NCI-H69 (cell line): ENCODE data around the gene KDM8.
A peak's percentile ranks its signal among the peaks of the same experiment; 100 is the strongest.

Experiments used
- DNase-seq: peaks from one replicate; lab custom pipeline; 2025; lab: John Stamatoyannopoulos, UW

Gene KDM8

GRCh38 chr16:27230562-27231001 lies 27.3 kb downstream of the KDM8 start:
- DNase-seq: no peak

DNA sequence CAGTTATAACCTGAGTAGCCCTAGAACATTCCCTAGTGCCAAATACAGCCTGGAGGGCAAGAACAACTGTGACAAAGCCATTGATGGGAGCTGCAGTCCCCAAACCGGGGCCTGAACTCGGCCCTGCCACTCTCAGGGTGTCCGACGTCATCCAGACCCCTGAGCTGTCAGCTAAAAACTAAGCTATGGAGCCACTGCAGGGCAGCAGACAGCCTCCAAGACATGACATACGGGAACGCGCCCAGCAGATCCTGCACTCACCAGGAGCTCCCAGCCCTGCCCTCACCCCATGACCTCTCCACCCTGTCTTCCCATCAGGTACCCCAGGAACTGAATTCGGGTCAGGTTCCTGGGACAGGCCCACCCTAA lies 28.4 kb downstream of the KDM8 start:
- no peak for DNase-seq

- no peak for DNase-seq
Measured at GRCh38 chr16:27232061-27232900, 29.0 kb downstream of the KDM8 start.

- DNase-seq: no peak
Measured at GRCh38 chr16:27232901-27233625, 29.7 kb downstream of the KDM8 start.

DNA sequence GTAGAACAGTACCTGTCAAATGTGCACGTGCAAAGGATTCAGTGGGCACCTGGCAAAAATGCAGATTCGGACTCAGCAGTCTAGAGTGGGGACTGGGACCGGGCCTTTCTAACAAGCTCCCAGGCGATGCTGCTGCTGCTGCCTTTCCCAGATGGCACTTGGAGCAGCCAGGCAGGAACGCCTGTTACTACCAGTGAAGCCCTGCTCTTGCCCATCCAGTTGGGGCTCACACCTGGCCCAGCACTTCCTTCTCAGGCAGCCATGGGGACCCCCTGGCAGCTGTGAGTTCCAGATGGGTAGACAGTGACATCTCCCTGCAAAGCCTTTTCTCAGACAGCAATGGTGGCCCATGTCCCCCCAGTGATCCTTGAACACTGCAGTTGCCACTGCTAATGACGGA lies 30.4 kb downstream of the KDM8 start:
- no peak for DNase-seq

- no peak for DNase-seq
Measured at GRCh38 chr16:27234171-27234570, 30.8 kb downstream of the KDM8 start.

- peak; percentile 45 for DNase-seq
Measured at GRCh38 chr16:27234603-27235002, 31.3 kb downstream of the KDM8 start.

DNA sequence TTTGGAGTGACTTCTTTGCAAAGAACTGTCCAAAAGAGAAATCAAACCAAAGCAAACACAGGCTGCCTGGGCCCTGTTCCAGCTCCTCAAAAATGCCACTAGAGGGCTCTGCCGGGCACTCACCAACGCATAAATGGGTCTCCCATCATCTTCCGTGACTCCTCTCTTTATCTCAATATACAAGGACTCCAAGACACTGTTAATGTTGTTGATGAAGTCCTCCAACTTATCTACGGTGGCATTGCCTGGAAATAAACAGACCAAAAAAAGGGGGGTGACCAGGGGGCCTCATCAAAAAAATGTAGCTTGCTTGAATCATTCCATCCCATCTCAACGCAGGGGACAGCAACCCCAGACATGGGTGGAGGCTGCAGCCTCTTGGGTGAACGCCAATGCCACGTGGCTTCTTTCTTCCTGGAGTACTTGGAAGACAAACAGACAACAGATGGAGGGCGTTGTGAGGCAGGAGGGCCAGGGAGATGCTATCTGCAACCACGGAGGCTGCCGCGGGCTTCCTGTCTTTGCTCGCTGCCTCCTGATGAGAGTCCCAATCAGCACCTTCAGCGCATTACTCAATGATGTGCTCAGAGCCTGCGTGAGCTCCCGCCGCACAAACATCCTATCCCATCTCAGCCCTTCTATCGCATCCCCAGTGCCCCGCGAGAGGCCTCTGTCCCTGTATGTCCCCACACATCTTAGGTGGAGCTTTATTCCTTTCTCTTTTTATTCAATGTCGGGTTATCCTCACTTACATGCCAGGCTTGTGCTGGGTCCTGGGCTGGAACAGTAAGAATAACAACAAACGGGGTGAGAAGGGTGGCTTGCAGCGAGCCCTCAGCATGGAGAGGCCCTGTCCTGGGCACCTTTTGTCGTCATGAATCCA lies 32.0 kb downstream of the KDM8 start:
- DNase-seq: peak; percentile 97

- no peak for DNase-seq
Measured at GRCh38 chr16:27235938-27236245, 32.6 kb downstream of the KDM8 start.

GRCh38 chr16:27236635-27237218 lies 33.4 kb downstream of the KDM8 start:
- no peak for DNase-seq

DNA sequence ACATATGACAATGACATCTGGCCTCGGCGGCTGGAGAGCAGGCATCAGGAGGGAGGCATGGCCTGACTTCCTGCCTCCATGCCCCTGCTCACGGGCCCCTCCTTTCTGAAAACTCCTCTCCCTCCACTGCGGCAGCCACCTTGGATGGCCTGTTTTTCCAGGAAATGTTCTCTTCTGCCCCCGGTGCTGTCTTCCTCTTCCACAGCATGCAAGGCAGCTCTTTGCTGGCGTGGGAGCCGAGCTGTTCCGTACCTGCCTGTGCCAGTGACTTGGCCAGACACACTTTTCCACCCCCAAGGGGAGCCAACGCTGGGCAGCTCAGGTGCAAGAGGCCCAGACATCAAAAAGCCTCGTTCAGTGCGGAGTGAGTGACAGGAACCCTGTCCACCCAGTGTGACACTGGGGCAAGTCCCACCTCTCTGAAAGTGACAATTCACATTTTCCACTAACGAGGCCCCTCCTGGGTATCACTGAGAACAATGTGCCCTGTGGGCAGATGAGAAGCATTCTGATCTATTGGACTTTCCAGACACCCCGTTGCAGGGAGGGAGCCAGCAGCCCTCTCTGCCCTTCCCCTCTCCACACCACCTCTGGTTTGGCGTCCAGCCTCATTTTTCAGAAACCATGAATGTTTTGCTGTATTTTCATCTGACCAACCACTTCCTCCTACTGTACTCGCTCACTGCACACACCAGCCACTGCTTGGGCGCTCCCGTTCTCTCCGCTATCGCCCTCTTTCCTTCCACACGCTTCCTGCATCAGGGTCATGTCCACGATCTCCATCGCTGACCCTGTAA lies 34.1 kb downstream of the KDM8 start:
- DNase-seq: peak; percentile 27

DNA sequence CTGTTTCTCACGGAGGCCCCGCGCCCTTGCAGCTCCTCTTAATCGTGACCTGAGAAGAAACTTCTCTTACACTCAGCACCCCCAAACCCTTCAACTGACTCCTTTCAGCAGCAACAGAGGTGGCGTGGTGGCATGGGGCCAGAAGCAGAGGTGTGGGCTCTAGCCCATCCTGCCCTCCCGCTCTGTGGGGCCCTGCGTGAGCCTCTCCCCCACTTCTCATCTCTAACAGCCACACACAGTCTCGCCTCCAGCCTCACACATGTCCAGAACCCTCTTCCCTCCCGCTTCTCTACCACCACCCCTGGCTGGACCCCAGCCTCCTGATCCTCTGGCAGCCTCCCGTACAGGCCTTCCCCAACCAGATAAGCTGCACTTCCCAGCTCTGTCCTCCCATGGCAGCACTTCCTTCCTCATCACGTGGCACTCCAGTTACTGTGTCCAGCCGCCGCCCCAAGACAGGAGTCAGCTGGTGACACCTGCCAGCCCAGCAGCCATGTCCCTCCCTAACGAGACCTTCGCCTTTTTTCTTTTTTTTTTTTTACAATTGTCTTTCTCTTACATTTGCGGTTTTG lies 34.8 kb downstream of the KDM8 start:
- peak; percentile 10 for DNase-seq

GRCh38 chr16:27238591-27238990 lies 35.3 kb downstream of the KDM8 start:
- DNase-seq: no peak

- DNase-seq: no peak
Measured at GRCh38 chr16:27239026-27239425, 35.7 kb downstream of the KDM8 start.

- no peak for DNase-seq
Measured at GRCh38 chr16:27239906-27240655, 36.8 kb downstream of the KDM8 start.

- no peak for DNase-seq
Measured at GRCh38 chr16:27240948-27241531, 37.7 kb downstream of the KDM8 start.

DNA sequence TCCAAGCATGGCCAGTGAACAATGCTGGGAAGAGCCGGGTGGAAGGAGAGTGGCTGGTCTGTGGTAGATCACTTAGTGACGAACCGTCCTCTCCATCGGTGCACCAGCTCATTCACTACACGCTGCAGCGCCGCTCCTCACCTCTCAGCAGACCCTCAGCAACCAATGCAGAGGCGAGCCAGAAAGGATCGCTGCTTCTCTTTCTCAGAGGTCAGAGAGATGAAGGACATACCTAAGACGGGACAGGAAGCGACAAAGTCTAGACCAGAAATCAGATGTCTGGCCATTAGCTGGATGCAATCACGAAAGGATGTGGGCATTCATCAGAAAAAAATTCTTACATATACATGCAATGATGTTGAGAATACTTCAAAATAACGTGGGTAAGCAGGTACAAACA lies 38.3 kb downstream of the KDM8 start:
- DNase-seq: no peak

DNA sequence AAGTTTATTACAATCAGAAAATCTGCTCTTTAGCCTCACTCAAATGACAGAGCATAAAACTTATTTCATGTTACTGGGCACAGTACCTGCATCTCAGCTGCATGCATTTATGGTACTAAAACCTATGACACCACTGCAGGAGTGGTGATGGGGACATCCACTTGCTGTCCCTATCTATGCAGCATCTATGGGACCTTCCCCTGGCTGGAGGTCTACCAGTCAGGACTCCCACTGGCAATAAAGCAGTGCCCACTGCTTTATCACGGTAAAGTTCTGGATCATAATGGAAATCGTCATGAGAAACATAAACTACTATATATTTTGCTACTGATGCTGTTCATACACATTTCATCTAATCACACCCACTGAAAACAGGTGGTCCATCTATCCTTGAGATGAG lies 39.1 kb downstream of the KDM8 start:
- DNase-seq: no peak

DNA sequence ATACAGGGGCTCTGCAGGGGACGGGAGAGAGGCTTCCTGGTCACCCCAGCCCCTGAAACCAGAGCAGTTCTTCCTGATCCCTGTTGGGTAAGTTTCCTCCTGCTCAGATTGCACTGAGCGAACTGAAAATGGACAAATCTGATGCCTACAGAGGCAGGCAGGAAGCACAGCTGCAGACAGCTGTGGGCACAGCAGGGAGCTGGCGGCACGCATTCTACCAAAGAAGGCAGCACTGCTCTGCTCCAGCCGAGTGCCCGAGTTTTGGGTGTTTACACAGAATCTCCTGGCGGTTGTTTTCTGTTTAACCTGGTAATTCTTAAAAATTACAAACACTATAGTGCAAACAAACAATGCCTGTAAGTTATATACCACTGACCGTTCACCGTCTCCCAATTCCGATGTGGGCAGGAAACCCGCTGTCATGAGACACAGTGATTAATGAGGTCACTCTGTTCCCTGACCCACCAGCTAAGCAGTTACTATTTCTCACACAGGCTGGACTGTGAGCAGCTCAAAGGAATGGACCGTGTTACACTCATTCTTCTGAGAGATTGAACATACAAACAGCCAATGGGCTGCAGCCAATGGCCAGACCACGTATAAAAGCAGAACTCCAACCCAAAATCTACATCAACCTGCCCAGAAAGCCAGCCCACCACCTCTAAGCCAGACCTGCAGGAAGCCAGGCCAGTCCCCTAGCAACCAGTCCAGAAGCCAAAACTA lies 39.7 kb downstream of the KDM8 start:
- DNase-seq: peak; percentile 86
